ENCODE data around the gene SGPL1. TPM values are rescaled to one million over a fixed set of nuclear protein-coding genes. Genes with fewer than 3 reads are reported as not detected.
A peak's percentile ranks its signal among the peaks of the same experiment; 100 is the strongest.

Gene SGPL1
- total RNA-seq, 2 donors from 2014 or later, result 21.8 to 23.9 TPM

- DNase-seq (ENCODE audit: low spot score in 2 of 2) (no peak), ATAC-seq (peak in 1 of 2 donors; percentile 62)
- peaks cover 4 to 6% of the 10 kb centered on the region in 2 donors for H3K36me3 Mint-ChIP-seq
- no peak overlapping the region for H3K27ac Mint-ChIP-seq
- no peaks in the 10 kb centered on the region for H3K9me3 Mint-ChIP-seq
Measured at GRCh38 chr10:70879207-70879606, 63.5 kb downstream of the SGPL1 start.

- H3K9me3 Mint-ChIP-seq, result no peaks in the 10 kb centered on the region
- peak overlapping the region in 1 of 2 donors; percentile 78 for H3K27ac Mint-ChIP-seq
- peak; percentile 87 to 93 for ATAC-seq
- peak; percentile 71 to 76 for DNase-seq (ENCODE audit: low spot score in 2 of 2)
- H3K36me3 Mint-ChIP-seq, result peaks cover 6 to 11% of the 10 kb centered on the region in 2 donors
Measured at GRCh38 chr10:70880077-70880534, 64.4 kb downstream of the SGPL1 start.

- H3K9me3 Mint-ChIP-seq, result no peaks in the 10 kb centered on the region
- H3K36me3 Mint-ChIP-seq, result peaks cover 0 to 11% of the 10 kb centered on the region in 2 donors
- H3K27ac Mint-ChIP-seq, result no peak overlapping the region
- no peak for ATAC-seq
- DNase-seq (ENCODE audit: low spot score in 2 of 2), result no peak
Measured at GRCh38 chr10:70884741-70885140, 69.0 kb downstream of the SGPL1 start.

- DNase-seq (ENCODE audit: low spot score in 2 of 2) (no peak), ATAC-seq (no peak)
- peaks cover 0 to 11% of the 10 kb centered on the region in 2 donors for H3K36me3 Mint-ChIP-seq
- no peaks in the 10 kb centered on the region for H3K9me3 Mint-ChIP-seq
- no peak overlapping the region for H3K27ac Mint-ChIP-seq
Measured at GRCh38 chr10:70885481-70885880, 69.7 kb downstream of the SGPL1 start.

- peaks cover 0 to 11% of the 10 kb centered on the region in 2 donors for H3K36me3 Mint-ChIP-seq
- ATAC-seq, result no peak
- no peak for DNase-seq (ENCODE audit: low spot score in 2 of 2)
- peak overlapping the region in 1 of 2 donors; percentile 10 for H3K27ac Mint-ChIP-seq
- no peaks in the 10 kb centered on the region for H3K9me3 Mint-ChIP-seq
Measured at GRCh38 chr10:70885931-70886903, 70.5 kb downstream of the SGPL1 start.

GRCh38 chr10:70886921-70887665 is 71.3 kb downstream of the SGPL1 start:
- no peak for ATAC-seq
- no peak for DNase-seq (ENCODE audit: low spot score in 2 of 2)
- peak overlapping the region; percentile 82 to 84 for H3K27ac Mint-ChIP-seq
- H3K9me3 Mint-ChIP-seq, result no peaks in the 10 kb centered on the region
- H3K36me3 Mint-ChIP-seq, result peaks cover 0 to 11% of the 10 kb centered on the region in 2 donors

GRCh38 chr10:70887804-70888800 is 72.4 kb downstream of the SGPL1 start, which contains the start of gene PCBD1:
PCBD1 (minus strand) TSS chr10:70888565; CDS start chr10:70888533, 32 bp downstream.
- DNase-seq (ENCODE audit: low spot score in 2 of 2) (peak; percentile 67 to 70), ATAC-seq (peak; percentile 87 to 89)
- peaks cover 0 to 11% of the 10 kb centered on the region in 2 donors for H3K36me3 Mint-ChIP-seq
- H3K27ac Mint-ChIP-seq, result peak within 1 kb of the TSS; percentile 84 to 96
- no peaks in the 10 kb centered on the region for H3K9me3 Mint-ChIP-seq

- no peak for DNase-seq (ENCODE audit: low spot score in 2 of 2)
- H3K36me3 Mint-ChIP-seq, result peaks cover 0 to 6% of the 10 kb centered on the region in 2 donors
- H3K9me3 Mint-ChIP-seq, result no peaks in the 10 kb centered on the region
- peak overlapping the region; percentile 84 to 96 for H3K27ac Mint-ChIP-seq
- no peak for ATAC-seq
Measured at GRCh38 chr10:70889291-70889690, 73.5 kb downstream of the SGPL1 start.

- no peaks in the 10 kb centered on the region for H3K36me3 Mint-ChIP-seq
- ATAC-seq, result no peak
- H3K27ac Mint-ChIP-seq, result peak overlapping the region in 1 of 2 donors; percentile 72
- H3K9me3 Mint-ChIP-seq, result no peaks in the 10 kb centered on the region
- DNase-seq (ENCODE audit: low spot score in 2 of 2), result no peak
Measured at GRCh38 chr10:70890917-70891431, 75.2 kb downstream of the SGPL1 start.

GRCh38 chr10:70891627-70892026 is 75.9 kb downstream of the SGPL1 start:
- DNase-seq (ENCODE audit: low spot score in 2 of 2), result no peak
- Mint-ChIP-seq H3K36me3 (no peaks in the 10 kb centered on the region), H3K27ac (no peak overlapping the region), H3K9me3 (no peaks in the 10 kb centered on the region)
- ATAC-seq, result no peak

- Mint-ChIP-seq H3K9me3 (no peaks in the 10 kb centered on the region), H3K27ac (no peak overlapping the region), H3K36me3 (no peaks in the 10 kb centered on the region)
- DNase-seq (ENCODE audit: low spot score in 2 of 2) (no peak), ATAC-seq (no peak)
Measured at GRCh38 chr10:70892631-70893030, 76.9 kb downstream of the SGPL1 start.

- ATAC-seq, result peak in 1 of 2 donors; percentile 30
- H3K9me3 Mint-ChIP-seq, result no peaks in the 10 kb centered on the region
- H3K27ac Mint-ChIP-seq, result no peak overlapping the region
- no peaks in the 10 kb centered on the region for H3K36me3 Mint-ChIP-seq
- DNase-seq (ENCODE audit: low spot score in 2 of 2), result no peak
Measured at GRCh38 chr10:70893227-70894006, 77.7 kb downstream of the SGPL1 start.

GRCh38 chr10:70894416-70894815 is 78.7 kb downstream of the SGPL1 start:
- H3K36me3 Mint-ChIP-seq, result no peaks in the 10 kb centered on the region
- H3K9me3 Mint-ChIP-seq, result no peaks in the 10 kb centered on the region

GRCh38 chr10:70896551-70896950 is 80.8 kb downstream of the SGPL1 start:
- no peak overlapping the region for H3K27ac Mint-ChIP-seq
- H3K9me3 Mint-ChIP-seq, result no peaks in the 10 kb centered on the region
- H3K36me3 Mint-ChIP-seq, result no peaks in the 10 kb centered on the region
- DNase-seq (ENCODE audit: low spot score in 2 of 2) (no peak), ATAC-seq (no peak)

More at GRCh38 chr10:70894416-70894815, 78.7 kb downstream of the SGPL1 start:
- H3K27ac Mint-ChIP-seq, result no peak overlapping the region
- no peak for DNase-seq (ENCODE audit: low spot score in 2 of 2)
- ATAC-seq, result no peak

GRCh38 chr10:70898687-70899086 is 82.9 kb downstream of the SGPL1 start:
- Mint-ChIP-seq H3K36me3 (no peaks in the 10 kb centered on the region), H3K9me3 (no peaks in the 10 kb centered on the region), H3K27ac (no peak overlapping the region)
- ATAC-seq (no peak), DNase-seq (ENCODE audit: low spot score in 2 of 2) (no peak)

Data from activated naive CD4-positive, alpha-beta T cell treated with anti-CD3 and anti-CD28 coated beads, Interleukin-2, amount 50 U/mL, for 72 hours (primary cell).